Measurements from ENCODE around the gene KRTAP5-6.

DNA sequence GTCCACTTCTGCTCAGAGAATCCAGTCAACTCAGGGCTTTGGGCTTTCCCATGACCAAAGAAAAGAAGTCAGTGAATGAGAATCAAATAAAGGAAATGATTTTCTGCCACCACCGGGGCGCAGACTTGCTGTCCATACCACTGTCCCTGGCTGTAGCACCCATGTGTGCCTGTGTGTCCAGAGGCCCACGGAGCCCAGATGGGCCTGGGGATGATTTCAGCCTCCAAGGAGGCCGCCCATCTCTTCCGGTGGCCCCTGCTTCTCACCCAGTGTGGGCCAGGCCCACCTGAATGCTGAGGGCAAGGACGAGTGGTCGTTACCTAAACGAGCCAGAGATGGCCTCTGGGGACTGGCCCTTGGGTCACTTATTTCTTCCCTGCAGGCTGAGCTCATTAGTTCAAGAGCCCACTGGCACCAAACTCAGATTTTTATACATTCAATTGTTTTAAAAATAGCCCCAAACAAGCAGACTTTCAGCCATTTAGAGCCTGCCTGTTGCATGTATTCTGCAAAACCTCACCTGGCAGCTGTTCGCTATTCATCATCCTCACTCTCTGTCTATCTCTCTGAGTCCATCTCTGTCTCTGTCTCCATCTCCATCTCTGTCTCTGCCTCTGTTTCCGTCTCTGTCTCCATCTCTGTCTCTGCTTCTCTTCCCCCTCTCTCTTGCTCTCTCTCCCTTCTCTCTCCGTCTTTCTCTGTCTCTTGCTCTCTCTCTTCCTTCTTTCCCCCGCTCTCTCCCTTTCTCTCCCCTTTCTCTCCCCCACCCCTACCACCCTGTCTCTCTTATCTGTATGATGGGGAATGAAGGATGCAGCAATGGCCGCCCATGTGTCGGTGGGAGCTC is 43.2 kb upstream of the KRTAP5-6 start:
- TF ChIP-seq, protein P1, sequence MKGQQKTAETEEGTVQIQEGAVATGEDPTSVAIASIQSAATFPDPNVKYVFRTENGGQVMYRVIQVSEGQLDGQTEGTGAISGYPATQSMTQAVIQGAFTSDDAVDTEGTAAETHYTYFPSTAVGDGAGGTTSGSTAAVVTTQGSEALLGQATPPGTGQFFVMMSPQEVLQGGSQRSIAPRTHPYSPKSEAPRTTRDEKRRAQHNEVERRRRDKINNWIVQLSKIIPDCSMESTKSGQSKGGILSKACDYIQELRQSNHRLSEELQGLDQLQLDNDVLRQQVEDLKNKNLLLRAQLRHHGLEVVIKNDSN (IDR thresholded peaks at IDR 0.05), result no peak
- TF ChIP-seq EP300 (IDR thresholded peaks at IDR 0.05; ENCODE audit: borderline replicate concordance) (no peak), YY1 (IDR thresholded peaks at IDR 0.05; ENCODE audit: low read depth) (no peak)
- TF ChIP-seq, protein P2, sequence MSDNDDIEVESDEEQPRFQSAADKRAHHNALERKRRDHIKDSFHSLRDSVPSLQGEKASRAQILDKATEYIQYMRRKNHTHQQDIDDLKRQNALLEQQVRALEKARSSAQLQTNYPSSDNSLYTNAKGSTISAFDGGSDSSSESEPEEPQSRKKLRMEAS (IDR thresholded peaks at IDR 0.05), result no peak
